Osteocyte (in vitro differentiated cells): Measurements from ENCODE around the gene AADACL4. TPM values are rescaled to one million over a fixed set of nuclear protein-coding genes. Genes with fewer than 3 reads are reported as not detected.
A peak's percentile ranks its signal among the peaks of the same experiment; 100 is the strongest.

Experiments
- DNase-seq: peaks from one replicate; pipeline ENCODE4 v3.0.0; 2021; ENCODE audit warnings: mixed read lengths; ENCODE audit not compliant: unreplicated experiment; ENCODE audit errors: extremely low spot score
- H3K27ac Mint-ChIP-seq: one replicate; pipeline ENCODE4 v1.8.0; 2021; ENCODE audit warnings: mild to moderate bottlenecking, mixed read lengths; ENCODE audit not compliant: unreplicated experiment
- H3K27me3 Mint-ChIP-seq: one replicate; pipeline ENCODE4 v1.8.0; 2021; ENCODE audit warnings: mixed read lengths; ENCODE audit not compliant: unreplicated experiment
- H3K36me3 Mint-ChIP-seq: one replicate; pipeline ENCODE4 v1.8.0; 2021; ENCODE audit warnings: mixed read lengths; ENCODE audit not compliant: unreplicated experiment
- H3K4me1 Mint-ChIP-seq: one replicate; pipeline ENCODE4 v1.8.0; 2021; ENCODE audit warnings: mixed read lengths; ENCODE audit not compliant: unreplicated experiment
- H3K4me3 Mint-ChIP-seq: one replicate; pipeline ENCODE4 v1.8.0; 2021; ENCODE audit warnings: mild to moderate bottlenecking, moderate library complexity, mixed read lengths; ENCODE audit not compliant: unreplicated experiment
- H3K9me3 Mint-ChIP-seq: one replicate; pipeline ENCODE4 v1.8.0; 2021; ENCODE audit warnings: mixed read lengths; ENCODE audit not compliant: unreplicated experiment
- total RNA-seq: library from RNA; stranded (reverse); gene quantifications from 2 replicates; pipeline ENCODE4 v1.2.1, GENCODE V29; 2021
- TF ChIP-seq, protein P1 (sequence below): fragments of 200-600 bp; sonication (generic); IDR thresholded peaks from 2 replicates; pipeline ENCODE4 v1.5.0; 2021; ENCODE audit warnings: antibody characterized with exemption, mild to moderate bottlenecking, moderate library complexity

The AADACL4 gene
- total RNA-seq, 1 donor from 2014 or later = not detected

DNA sequence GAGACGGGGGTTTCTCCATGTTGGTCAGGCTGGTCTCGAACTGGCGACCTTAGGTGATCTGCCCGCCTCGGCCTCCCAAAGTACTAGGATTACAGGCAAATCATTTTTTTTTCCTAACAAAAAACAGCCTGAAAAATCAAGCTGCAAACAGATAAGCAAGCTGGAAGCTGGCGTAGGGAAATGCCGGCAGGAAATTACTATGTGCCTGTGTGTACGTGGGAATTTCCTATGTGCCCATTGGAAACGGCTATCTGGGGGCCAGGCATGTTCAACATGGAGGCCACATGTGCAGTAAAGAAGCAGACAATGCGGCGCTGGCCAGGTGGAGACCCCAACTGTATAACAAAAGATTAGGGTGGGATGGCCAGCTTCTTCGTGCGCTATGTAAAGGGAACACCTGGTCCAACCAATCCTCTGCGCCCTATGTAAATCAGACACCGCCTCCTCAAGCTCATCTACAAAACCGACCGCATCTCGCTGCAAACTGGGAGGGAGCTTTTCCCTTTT, 9.1 kb upstream of the AADACL4 start:
- Mint-ChIP-seq H3K27me3 (no peaks in the 10 kb centered on the region), H3K9me3 (no peaks in the 10 kb centered on the region), H3K4me1 (peaks cover 31% of the 10 kb centered on the region), H3K27ac (no peak overlapping the region), H3K4me3 (no peak overlapping the region), H3K36me3 (no peaks in the 10 kb centered on the region)
- no peak for DNase-seq
- TF ChIP-seq, protein P1, sequence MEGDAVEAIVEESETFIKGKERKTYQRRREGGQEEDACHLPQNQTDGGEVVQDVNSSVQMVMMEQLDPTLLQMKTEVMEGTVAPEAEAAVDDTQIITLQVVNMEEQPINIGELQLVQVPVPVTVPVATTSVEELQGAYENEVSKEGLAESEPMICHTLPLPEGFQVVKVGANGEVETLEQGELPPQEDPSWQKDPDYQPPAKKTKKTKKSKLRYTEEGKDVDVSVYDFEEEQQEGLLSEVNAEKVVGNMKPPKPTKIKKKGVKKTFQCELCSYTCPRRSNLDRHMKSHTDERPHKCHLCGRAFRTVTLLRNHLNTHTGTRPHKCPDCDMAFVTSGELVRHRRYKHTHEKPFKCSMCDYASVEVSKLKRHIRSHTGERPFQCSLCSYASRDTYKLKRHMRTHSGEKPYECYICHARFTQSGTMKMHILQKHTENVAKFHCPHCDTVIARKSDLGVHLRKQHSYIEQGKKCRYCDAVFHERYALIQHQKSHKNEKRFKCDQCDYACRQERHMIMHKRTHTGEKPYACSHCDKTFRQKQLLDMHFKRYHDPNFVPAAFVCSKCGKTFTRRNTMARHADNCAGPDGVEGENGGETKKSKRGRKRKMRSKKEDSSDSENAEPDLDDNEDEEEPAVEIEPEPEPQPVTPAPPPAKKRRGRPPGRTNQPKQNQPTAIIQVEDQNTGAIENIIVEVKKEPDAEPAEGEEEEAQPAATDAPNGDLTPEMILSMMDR = no peak

DNA sequence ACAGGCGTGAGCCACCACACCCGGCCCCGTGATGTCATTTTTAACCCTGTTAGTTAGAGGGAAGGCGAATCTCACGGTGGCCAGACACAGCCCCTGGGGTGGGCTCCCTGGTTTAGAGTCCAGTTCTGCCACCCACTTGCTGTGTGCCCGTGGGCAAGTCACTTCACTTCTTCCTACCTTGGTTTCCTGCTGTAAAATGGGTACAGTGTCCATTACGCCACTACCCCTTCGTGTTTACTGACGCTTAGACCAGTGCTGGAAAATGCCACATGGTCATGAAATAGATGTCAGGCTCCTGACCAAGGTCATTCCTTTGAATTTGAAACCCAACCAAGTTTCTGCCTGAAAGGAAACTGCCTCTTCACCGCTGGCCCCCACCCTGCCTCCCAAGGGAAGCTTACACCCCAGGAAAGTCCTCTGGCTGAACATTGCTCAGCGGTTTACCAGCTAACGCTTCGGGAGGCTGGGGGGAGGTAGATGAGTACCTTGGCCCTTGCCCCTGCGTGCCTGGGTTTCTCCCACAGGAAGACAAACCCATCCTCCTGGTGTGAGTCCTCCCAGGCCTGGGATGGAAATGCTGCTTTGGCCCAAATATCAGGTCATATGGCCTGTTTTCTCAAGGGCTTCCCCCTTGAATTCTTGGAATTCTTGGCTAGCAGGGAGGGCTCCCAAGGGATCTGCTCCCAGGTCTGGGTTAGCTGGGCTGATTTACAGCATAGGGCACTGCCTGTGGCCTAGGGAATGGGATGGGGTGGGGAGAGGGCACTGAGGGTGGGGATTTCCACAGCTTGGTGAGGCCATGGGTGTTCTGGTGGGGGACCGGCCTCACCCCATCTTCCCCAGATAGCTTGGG, 7.6 kb upstream of the AADACL4 start:
- Mint-ChIP-seq H3K27ac (peak overlapping the region; percentile 39), H3K27me3 (no peaks in the 10 kb centered on the region), H3K9me3 (peaks cover 15% of the 10 kb centered on the region), H3K36me3 (peaks cover 3% of the 10 kb centered on the region), H3K4me3 (no peak overlapping the region), H3K4me1 (peaks cover 24% of the 10 kb centered on the region)
- TF ChIP-seq, protein P1 = no peak
- DNase-seq = no peak

DNA sequence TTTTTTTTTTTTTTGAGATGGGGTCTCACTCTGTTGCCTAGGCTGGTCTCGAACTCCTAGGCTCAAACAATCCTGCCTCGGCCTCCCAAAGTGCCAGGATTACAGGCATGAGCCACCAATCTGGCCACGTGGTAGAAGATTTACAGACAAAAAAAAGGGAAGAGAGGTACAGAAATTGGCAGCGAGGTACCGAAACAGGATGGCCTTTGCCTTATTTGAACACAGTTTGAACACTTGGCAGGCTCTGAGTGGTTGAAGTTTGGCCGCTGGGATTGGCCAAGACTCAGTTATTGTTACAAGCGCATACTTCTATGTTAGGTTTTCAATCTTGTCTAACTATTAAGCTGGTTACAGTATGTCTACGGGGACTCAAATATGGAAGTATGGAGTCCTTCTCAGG, 6.2 kb upstream of the AADACL4 start:
- peaks cover 3% of the 10 kb centered on the region for H3K36me3 Mint-ChIP-seq
- H3K4me1 Mint-ChIP-seq = peaks cover 21% of the 10 kb centered on the region
- TF ChIP-seq, protein P1 = no peak

DNA sequence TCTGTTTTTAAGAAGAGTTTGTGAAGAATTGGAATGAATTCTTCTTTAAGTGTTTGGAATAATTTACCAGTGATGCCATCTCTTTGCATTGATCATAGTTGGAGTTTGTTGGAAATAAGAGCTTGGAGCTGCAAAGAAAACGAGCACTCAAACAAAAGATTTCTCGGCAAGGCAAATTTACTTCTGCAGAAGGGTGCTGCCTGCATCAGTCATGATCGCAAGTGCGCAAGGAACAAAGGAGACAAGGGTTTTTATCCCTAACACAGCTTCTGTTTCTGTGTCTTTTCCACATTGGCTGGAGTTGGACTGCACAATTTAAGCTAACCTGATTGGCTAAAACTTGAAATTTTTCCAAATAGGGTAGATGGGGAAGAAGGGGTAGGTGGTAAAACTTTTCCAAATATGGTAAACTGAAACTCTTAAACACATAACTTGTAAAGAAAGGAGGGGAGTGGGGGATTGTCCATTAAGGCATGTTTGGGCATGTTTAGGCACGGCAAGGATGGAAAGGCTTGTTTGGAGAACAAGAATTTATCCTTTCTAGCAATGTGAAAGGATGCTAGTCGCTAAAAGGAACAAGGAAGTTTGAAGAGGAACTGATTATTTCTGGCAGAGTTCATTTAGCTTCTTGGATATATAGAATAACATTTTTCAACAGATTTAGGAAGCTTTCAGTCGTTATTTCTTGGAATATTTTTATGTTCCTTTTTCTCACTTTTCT, 3.5 kb upstream of the AADACL4 start:
- H3K9me3 Mint-ChIP-seq = peaks cover 17% of the 10 kb centered on the region
- TF ChIP-seq, protein P1 = no peak
- peaks cover 12% of the 10 kb centered on the region for H3K4me1 Mint-ChIP-seq

More for the DNA sequence above, 6.2 kb upstream of the AADACL4 start:
- no peak overlapping the region for H3K4me3 Mint-ChIP-seq
- H3K27ac Mint-ChIP-seq = no peak overlapping the region
- peaks cover 17% of the 10 kb centered on the region for H3K9me3 Mint-ChIP-seq
- no peaks in the 10 kb centered on the region for H3K27me3 Mint-ChIP-seq
- DNase-seq = no peak

DNA sequence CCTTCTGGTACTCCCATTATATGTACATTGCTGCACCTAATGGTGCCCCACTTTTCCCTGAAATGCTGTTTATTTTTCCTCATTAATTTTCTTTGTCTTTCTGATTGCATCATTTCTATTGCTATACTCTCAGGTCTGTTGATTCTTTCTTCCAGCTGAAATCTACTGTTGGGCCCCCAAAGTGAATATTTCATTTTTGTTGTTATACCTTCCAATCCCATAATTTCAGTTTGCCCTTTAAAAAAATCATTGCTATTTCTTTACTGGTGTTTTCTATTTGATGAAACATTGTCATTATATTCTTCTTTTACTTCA, 3.0 kb upstream of the AADACL4 start:
- H3K36me3 Mint-ChIP-seq = peaks cover 3% of the 10 kb centered on the region
- no peak overlapping the region for H3K4me3 Mint-ChIP-seq
- peaks cover 5% of the 10 kb centered on the region for H3K27me3 Mint-ChIP-seq
- H3K27ac Mint-ChIP-seq = no peak overlapping the region
- H3K9me3 Mint-ChIP-seq = peaks cover 17% of the 10 kb centered on the region
- DNase-seq = no peak
- peaks cover 12% of the 10 kb centered on the region for H3K4me1 Mint-ChIP-seq
- TF ChIP-seq, protein P1 = no peak

More for the DNA sequence above, 3.5 kb upstream of the AADACL4 start:
- Mint-ChIP-seq H3K4me3 (no peak overlapping the region), H3K27me3 (peaks cover 5% of the 10 kb centered on the region), H3K36me3 (peaks cover 3% of the 10 kb centered on the region), H3K27ac (no peak overlapping the region)
- DNase-seq = no peak
